Brain pericyte (primary cell): ENCODE data around the gene RPL39L.
"Not testable (repeated sequence)": the region's sequence is repeated elsewhere in the genome, so short reads cannot be mapped to it uniquely, and the experiment has no call there.

ENCODE experiments used
- DNase-seq: peaks from one replicate; pipeline ENCODE4 v3.0.0-alpha.2; 2012; ENCODE audit warnings: low read depth, low spot score

Gene RPL39L

DNA sequence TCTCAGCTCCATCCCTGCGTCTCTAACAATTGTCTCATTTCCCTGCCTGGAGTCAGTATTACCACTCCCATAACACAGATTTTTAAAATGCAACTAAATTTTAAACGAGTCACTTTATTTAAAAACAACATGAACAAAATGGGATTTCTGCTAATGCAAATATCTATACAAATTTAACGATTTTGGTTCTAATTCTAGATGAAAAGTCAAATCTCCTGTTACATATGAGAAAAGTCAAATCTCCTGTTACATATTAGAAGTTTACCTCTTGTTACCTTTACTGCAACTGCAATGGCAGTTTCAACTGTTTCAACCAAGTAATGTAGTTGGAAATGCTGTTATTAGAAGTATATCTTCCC lies 578 bp upstream of the RPL39L start:
- DNase-seq: no peak

DNA sequence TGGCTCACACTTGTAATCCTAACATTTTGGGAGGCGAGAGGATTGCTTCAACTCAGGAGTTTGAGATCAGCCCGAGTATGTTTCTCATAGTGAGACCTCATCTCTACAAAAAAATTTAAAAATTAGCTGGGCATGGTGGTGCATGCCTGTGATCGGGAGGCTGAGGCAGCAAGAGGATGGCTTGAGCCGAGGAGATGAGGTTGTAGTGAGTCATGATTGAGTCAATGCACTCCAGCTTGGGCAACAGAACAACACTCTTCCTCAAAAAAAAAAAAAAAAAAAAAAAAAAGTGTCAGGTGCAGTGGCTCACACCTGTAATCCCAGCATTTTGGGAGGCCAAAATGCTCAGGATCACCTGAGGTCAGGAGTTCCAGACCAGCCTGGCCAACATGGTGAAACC lies 2.4 kb downstream of the RPL39L start:
- DNase-seq: no peak

- DNase-seq: no peak
Measured at GRCh38 chr3:187136337-187136736, 3.0 kb downstream of the RPL39L start.

DNA sequence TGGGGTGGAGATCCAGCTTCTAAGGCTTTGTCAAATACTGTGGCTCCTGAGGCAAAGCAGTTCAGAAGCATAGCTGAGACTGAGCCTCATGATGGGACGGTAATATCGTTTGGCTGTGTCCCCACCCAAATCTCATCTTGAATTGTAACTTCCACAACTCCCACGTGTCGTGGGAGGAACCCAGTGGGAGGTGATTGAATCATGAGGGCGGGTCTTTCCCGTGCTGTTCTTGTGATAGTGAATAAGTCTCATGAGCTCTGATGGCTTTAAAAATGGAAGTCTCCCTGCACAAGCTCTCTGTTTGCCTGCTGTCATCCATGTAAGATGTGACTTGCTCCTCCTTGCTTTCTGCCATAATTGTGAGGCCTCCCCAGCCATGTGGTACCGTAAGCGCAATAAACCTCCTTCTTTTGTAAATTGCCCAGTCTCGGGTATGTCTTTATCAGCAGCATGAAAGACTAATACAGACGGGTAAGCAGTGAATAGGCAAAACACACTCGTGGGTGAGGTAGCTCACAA lies 4.1 kb downstream of the RPL39L start:
- DNase-seq: not testable (repeated sequence)

GRCh38 chr3:187133181-187133580 lies 6.1 kb downstream of the RPL39L start:
- DNase-seq: not testable (repeated sequence)

DNA sequence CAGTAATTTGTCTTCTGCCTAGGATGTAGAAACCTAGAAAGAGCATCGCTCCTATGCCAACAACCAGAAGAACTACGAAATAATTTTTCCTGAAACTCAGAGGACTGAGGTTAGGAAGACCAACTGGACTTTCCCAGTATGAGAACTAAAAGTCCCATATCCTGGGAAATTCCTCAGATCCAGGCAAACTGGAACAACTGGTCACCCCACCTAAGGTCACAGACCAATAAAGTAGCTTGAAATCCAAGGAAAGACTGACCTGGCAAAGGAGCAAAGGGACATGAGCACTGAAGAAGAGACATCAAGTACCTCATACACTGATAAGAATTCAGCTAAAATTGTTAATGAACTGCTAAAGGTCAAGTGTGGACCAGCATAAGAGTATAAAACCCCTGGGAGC lies 6.6 kb downstream of the RPL39L start:
- DNase-seq: no peak

DNA sequence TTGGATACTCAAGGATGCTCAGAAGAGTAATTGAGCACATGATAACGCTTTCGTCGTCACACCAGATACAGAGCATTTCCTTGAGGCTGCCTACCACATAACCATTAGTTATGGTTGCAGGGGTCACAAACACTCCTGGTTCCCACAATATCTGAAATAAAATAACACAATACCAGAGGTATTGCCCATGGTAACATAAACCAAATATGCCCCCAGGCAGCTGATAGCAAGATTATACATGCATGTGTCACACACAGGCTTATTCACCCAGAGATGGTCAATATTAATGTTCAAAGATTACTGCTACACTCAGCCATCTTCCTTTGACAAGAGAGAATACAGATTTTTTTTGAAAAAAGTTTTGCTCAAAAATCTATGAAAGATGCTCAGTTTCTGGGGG lies 7.3 kb downstream of the RPL39L start:
- no peak for DNase-seq

DNA sequence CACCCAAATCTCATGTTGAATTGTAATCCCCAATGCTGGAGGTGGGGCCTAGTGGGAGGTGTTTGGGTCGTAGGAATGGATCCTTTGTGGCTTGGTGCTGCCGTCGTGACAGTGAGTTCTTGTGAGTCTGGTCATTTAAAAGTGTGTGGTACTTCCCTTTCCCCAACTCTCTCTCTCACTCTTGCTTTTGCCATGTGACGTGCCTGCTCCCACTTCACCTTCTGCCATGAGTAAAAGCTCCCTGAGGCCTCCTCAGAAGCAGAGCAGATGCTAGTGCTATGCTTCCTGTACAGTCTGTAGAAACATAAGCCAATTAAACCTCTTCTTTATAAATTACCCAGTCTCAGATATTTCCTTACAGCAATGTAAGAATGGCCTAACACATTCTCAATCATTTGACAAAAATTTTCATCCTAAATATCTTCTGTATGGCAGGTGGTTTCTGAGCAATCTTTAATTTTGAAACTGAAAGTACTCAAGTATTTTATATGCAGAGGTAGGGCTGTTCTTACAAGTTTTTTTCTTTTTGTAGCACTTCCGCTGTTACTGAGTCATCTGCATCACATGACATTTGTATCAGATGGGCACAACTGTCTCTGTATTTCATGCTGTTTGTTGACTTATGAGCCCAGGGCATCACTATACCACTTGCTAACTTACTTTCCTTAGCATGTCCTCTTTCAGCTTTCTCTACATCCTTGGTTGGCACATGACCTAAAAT lies 8.8 kb downstream of the RPL39L start:
- DNase-seq: no peak

DNA sequence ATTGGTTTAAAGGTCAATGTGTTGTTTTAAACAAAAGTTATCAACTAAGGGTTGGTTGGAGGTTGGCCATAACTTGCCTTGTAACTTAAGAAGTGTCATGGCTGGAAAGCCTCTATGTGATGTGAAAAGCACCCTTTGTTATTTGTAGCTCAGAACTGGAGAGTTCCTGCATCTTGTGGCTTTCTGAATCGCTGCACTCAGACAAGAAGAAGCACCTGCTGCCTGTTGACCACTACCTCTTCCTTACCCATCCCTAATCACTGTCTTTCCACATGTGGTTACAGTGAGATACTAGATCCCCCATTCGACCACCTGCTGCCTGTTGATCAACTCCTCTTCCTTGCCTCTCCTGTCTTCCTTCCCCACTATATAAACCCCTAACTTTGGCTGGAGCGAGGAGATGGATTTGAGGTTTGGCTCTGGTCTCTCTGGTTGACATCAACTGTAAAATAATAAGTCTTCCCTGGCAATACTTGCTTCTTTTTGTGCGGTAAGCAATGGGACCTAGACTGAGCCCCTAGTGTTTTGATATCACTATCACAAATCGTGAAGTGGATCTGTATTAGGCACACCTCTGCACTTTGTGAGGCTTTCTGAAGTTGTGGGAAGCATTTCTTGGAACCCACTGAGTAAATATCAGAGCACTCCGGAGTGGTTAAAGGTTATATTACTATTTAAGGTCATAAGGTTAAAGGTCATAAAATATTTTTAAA lies 13.8 kb downstream of the RPL39L start:
- DNase-seq: no peak

GRCh38 chr3:187122261-187122660 lies 17.0 kb downstream of the RPL39L start:
- DNase-seq: no peak

- DNase-seq: no peak
Measured at GRCh38 chr3:187120326-187120725, 19.0 kb downstream of the RPL39L start.

GRCh38 chr3:187114511-187114910 lies 24.8 kb downstream of the RPL39L start:
- no peak for DNase-seq

- no peak for DNase-seq
Measured at GRCh38 chr3:187112934-187113793, 26.1 kb downstream of the RPL39L start.

DNA sequence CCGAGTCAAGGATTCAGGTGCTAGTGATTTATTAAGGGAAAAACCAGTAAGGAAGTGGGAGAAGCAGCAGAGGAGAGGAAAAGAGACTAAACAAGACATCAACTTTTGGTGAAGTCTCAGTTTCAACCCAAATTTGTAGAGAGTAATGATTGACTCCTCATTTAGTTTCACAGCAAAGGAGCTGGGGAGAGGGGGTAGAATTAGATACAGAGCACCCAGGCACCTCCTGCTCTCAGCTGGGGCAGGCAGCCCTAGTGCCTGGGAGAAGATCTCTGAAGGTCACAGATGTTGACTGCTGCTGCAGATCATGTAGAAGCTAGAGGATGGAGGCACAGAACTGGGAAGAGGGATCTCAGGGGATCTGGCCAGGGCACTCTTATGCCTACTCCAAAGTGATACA lies 29.1 kb downstream of the RPL39L start:
- DNase-seq: no peak

DNA sequence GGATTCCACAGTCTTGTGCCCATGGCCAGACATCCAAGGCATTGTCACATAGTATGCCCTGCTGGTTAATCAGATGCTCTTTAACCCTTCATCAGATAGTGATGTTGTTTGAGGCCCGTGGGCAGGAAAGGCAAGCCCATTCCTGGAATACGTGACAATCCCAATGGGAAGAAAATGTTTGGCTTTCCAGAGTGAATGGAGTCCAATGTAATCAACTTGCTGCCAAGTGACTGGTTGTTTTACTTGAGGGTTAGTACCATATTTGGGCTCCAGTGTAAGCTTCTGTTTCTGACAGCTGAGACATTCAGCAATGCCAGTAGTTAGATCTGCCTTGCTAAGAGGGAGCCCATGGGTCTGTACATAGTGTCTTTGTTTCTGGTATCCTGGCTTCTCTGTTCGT lies 31.3 kb downstream of the RPL39L start:
- DNase-seq: no peak

GRCh38 chr3:187105700-187106099 lies 33.6 kb downstream of the RPL39L start:
- no peak for DNase-seq

- DNase-seq: no peak
Measured at GRCh38 chr3:187104933-187105332, 34.4 kb downstream of the RPL39L start.

DNA sequence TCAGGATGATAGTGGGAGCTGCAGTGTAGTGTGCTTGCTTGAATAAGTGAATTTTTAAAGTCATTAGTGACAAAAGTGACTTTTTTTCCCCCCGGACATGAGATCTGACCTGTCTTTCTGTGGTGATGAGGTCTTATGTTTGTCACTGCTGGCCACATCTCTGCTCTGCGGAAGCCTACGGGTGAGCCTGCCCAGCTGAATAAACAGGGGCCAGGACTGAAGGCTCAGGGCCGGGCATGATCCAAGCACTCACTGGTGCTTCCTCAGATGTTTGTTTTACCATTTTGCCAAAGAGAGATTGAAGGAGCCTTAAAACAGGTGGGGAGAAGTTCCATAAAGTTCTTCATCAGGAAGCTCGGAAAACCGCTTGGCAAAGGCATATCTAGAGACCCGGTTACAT lies 35.0 kb downstream of the RPL39L start:
- no peak for DNase-seq

GRCh38 chr3:187103251-187103650 lies 36.0 kb downstream of the RPL39L start:
- DNase-seq: no peak

DNA sequence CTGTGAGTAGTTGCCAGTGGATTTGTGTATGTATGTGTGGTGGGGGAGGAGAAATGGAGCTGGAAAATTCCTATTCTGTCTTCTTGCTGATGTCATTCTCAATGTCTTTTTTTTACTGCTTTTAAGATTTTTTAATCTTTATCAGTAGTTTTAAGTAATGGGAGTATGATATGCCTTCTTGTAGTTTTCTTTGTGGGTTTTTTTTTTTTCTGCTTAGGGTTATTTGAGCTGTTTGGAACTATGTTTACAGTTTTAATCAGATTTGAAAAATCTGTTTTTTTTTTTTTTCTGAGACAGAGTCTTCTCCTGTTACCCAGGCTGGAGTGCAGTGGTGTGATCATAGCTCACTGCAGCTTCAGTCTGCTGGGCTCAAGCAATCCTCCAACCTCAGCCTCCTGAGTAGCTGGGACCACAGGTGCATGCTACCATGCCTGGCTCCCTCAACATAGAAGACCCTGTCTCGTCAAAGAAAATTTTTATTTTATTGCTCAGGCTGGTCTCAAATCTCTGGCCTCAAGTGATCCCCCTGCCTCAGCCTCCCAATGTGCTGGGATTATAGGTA lies 37.1 kb downstream of the RPL39L start:
- no peak for DNase-seq

DNA sequence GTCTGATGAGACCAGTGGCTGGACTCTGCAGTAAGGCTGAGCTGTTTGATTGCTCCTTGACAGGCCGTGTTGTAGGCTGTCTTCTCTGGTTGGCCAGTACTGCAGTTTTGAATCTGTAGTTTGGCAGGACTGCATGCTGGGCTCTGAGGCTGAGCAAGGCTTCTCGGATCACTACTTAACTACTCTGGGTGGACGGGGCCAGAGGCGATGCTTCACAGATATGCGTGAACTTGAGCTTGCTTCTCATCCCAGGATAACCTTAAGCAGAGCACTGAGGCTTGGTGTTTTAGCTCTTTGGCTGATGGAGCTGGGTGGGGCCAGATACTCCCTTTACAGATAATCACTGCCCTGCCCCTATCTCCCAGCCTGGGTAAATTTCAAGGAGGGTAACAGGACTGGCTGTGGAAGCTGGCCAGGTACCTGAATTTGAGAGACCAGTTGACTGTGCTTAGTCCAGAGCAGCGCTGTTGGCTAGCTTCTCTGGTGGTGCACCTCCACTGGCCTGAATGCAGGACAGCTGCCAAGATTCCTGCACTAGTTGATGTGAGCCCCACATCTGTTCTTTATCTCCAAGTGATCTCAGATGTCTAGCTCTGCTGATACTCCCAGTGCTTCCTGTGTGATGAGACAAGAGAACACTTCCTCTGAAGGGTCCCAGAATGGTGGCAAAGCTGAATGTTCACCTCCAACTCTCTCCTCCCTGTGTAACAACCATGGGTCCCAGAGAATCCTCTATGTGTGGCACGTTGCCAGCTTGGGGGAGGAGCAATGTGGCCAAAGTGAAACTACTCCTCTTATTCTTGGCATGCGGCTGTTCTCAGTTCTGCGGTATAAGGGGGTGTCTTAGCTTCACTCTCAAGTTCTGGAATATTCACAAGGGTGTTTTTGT lies 37.9 kb downstream of the RPL39L start:
- DNase-seq: peak; percentile 27
